H1 (cell line): ENCODE results near the gene FSD1. TPM values are rescaled to one million over a fixed set of nuclear protein-coding genes. Genes with fewer than 3 reads are reported as not detected.

ENCODE experiments used
- CTCF ChIA-PET: fragments of 300-600 bp; sonication (Branson Sonifier 250); formaldehyde crosslinking; loops from one replicate; lab custom pipeline; 2021; ENCODE audit not compliant: partially characterized antibody; lab: Charles Lee
- POLR2A ChIA-PET: fragments of 300-600 bp; sonication (Branson Sonifier 250); formaldehyde crosslinking; loops from one replicate; lab custom pipeline; 2021; ENCODE audit warnings: inconsistent platforms; ENCODE audit not compliant: partially characterized antibody; lab: Charles Lee
- DNase-seq, 2 experiments: peaks; one replicate each; pipeline versions ENCODE4 v3.0.0 to v3.0.0-alpha.2; 2010 to 2022; ENCODE audit warnings: low spot score in 2 of 2, low read depth in 1 of 2, mixed read lengths in 1 of 2
- FAIRE-seq: peaks from 2 replicates; lab custom pipeline; 2011; peaks lifted over from hg19 to GRCh38; lab: Jason Lieb, UNC
- H2AFZ ChIP-seq: 2 replicates; pipeline ENCODE4 v1.8.1; 2012; ENCODE audit warnings: low read length, inconsistent platforms
- H2AK5ac ChIP-seq: 2 replicates; pipeline ENCODE4 v1.6.1; 2013; ENCODE audit warnings: low read depth, low read length
- H2BK120ac ChIP-seq: replicated peaks from 2 replicates; pipeline ENCODE3; 2013; ENCODE audit warnings: low read depth, low read length, inconsistent platforms
- H2BK12ac ChIP-seq: 2 replicates; pipeline ENCODE4 v1.6.1; 2013; ENCODE audit warnings: low read depth, low read length
- H2BK15ac ChIP-seq: 2 replicates; pipeline ENCODE4 v1.6.1; 2013; ENCODE audit warnings: low read length
- H2BK20ac ChIP-seq: 2 replicates; pipeline ENCODE4 v1.6.1; 2013; ENCODE audit warnings: low read length
- H2BK5ac ChIP-seq: 2 replicates; pipeline ENCODE4 v1.6.1; 2013; ENCODE audit warnings: low read depth, low read length
- H3K14ac ChIP-seq: 2 replicates; pipeline ENCODE4 v1.6.1; 2013; ENCODE audit warnings: inconsistent platforms; ENCODE audit not compliant: insufficient read length
- H3K18ac ChIP-seq: 2 replicates; pipeline ENCODE4 v1.6.1; 2013; ENCODE audit warnings: low read length; ENCODE audit errors: extremely low read depth
- H3K23ac ChIP-seq: 2 replicates; pipeline ENCODE4 v1.6.1; 2013; ENCODE audit warnings: inconsistent platforms; ENCODE audit not compliant: insufficient read length
- H3K23me2 ChIP-seq: 2 replicates; pipeline ENCODE4 v1.6.1; 2013; ENCODE audit warnings: low read depth, low read length
- H3K27ac ChIP-seq: 2 replicates; pipeline ENCODE4 v1.6.1; 2011; ENCODE audit warnings: low read depth, low read length, inconsistent platforms
- H3K27me3 ChIP-seq, 4 experiments: replicated peaks in 1 of 4; 1 replicate in 1 of 4; 2 replicates in 3 of 4; pipeline versions ENCODE4 v1.6.1 to v1.8.1; 2011 to 2013; ENCODE audit warnings: low read length in 3 of 4, mild to moderate bottlenecking in 3 of 4, inconsistent platforms in 2 of 4, mixed read lengths in 2 of 4, moderate library complexity in 1 of 4; ENCODE audit not compliant: control insufficient read depth in 3 of 4, insufficient read depth in 3 of 4; ENCODE audit errors: extremely low read depth in 1 of 4
- H3K36me3 ChIP-seq, 4 experiments: 2 replicates each; pipeline versions ENCODE4 v1.6.1 to v1.8.1; 2011 to 2013; ENCODE audit warnings: mild to moderate bottlenecking in 4 of 4, low read length in 3 of 4, moderate library complexity in 2 of 4, control low read depth in 1 of 4, inconsistent platforms in 1 of 4; ENCODE audit not compliant: insufficient read depth in 4 of 4, control insufficient read depth in 2 of 4
- H3K4ac ChIP-seq: replicated peaks from 2 replicates; pipeline ENCODE3; 2013; ENCODE audit warnings: low read length, low read depth, mixed read lengths, inconsistent platforms; ENCODE audit not compliant: insufficient read length
- H3K4me1 ChIP-seq, 4 experiments: replicated peaks in 1 of 4; 1 replicate in 1 of 4; 2 replicates in 3 of 4; pipeline versions ENCODE4 v1.6.1 to v1.8.1; 2011 to 2013; ENCODE audit warnings: low read length in 3 of 4, inconsistent platforms in 2 of 4, mixed read lengths in 1 of 4; ENCODE audit not compliant: insufficient read depth in 4 of 4, control insufficient read depth in 3 of 4
- H3K4me2 ChIP-seq, 2 experiments: 2 replicates each; pipeline versions ENCODE4 v1.6.1 to v1.8.1; 2011 to 2013; ENCODE audit warnings: low read depth in 2 of 2, low read length in 2 of 2, control low read depth in 1 of 2, inconsistent platforms in 1 of 2, mild to moderate bottlenecking in 1 of 2; ENCODE audit not compliant: insufficient read depth in 1 of 2
- H3K4me3 ChIP-seq, 4 experiments: fragments of 200-600, 300-600 bp in 1 of 4; sonication (generic), shearing (Covaris generic), sonication (Bioruptor Twin) in 1 of 4; 2 replicates each; pipeline versions ENCODE4 v1.5.1 to v1.8.1; 2011 to 2016; ENCODE audit warnings: low read length in 4 of 4, low read depth in 3 of 4, control low read depth in 2 of 4, inconsistent platforms in 2 of 4, mild to moderate bottlenecking in 2 of 4, mixed read lengths in 1 of 4, moderate library complexity in 1 of 4; ENCODE audit not compliant: insufficient read depth in 2 of 4; ENCODE audit errors: extremely low read depth in 1 of 4
- H3K56ac ChIP-seq: replicated peaks from 2 replicates; pipeline ENCODE3; 2013; ENCODE audit warnings: low read depth, mild to moderate bottlenecking, mixed read lengths, low read length, inconsistent platforms; ENCODE audit not compliant: insufficient read length
- H3K79me1 ChIP-seq: 2 replicates; pipeline ENCODE4 v1.6.1; 2013; ENCODE audit warnings: low read depth, low read length, control low read depth
- H3K79me2 ChIP-seq, 2 experiments: 2 replicates each; pipeline versions ENCODE4 v1.6.1 to v1.8.1; 2012 to 2013; ENCODE audit warnings: low read length in 2 of 2, mild to moderate bottlenecking in 2 of 2, inconsistent platforms in 1 of 2; ENCODE audit not compliant: insufficient read depth in 2 of 2, control insufficient read depth in 1 of 2
- H3K9ac ChIP-seq, 4 experiments: replicated peaks in 1 of 4; 1 replicate in 1 of 4; 2 replicates in 3 of 4; pipeline versions ENCODE4 v1.6.1 to v1.8.1; 2011 to 2013; ENCODE audit warnings: low read depth in 3 of 4, low read length in 3 of 4, control low read depth in 2 of 4, mild to moderate bottlenecking in 2 of 4, moderate library complexity in 2 of 4, inconsistent platforms in 1 of 4; ENCODE audit errors: extremely low read depth in 1 of 4
- H3K9me3 ChIP-seq, 2 experiments: 2 replicates each; pipeline versions ENCODE4 v1.6.1 to v1.8.1; 2012 to 2013; ENCODE audit warnings: mild to moderate bottlenecking in 2 of 2, moderate library complexity in 2 of 2, control low read depth in 1 of 2, inconsistent platforms in 1 of 2, low read depth in 1 of 2, low read length in 1 of 2, mixed read lengths in 1 of 2; ENCODE audit not compliant: insufficient read depth in 2 of 2
- H4K20me1 ChIP-seq, 2 experiments: replicated peaks in 1 of 2; 2 replicates each; pipeline versions ENCODE3 to v1.8.1; 2011 to 2013; ENCODE audit warnings: inconsistent platforms in 2 of 2, low read length in 2 of 2, mild to moderate bottlenecking in 1 of 2; ENCODE audit not compliant: insufficient read depth in 2 of 2, control insufficient read depth in 1 of 2
- H4K5ac ChIP-seq: 2 replicates; pipeline ENCODE4 v1.6.1; 2013; ENCODE audit warnings: low read length, low read depth, mixed read lengths, inconsistent platforms; ENCODE audit not compliant: insufficient read length
- H4K8ac ChIP-seq: 2 replicates; pipeline ENCODE4 v1.8.0; 2013; ENCODE audit warnings: mild to moderate bottlenecking, moderate library complexity, low read length, inconsistent platforms; ENCODE audit not compliant: insufficient read depth; ENCODE audit errors: extremely low read depth
- H4K91ac ChIP-seq: replicated peaks from 2 replicates; pipeline ENCODE3; 2013; ENCODE audit warnings: low read length, mixed read lengths, inconsistent platforms; ENCODE audit not compliant: insufficient read length
- ATF3 ChIP-seq: IDR thresholded peaks from 2 replicates; pipeline ENCODE4 v1.6.1; 2011; ENCODE audit warnings: low read depth, mild to moderate bottlenecking, low read length; ENCODE audit not compliant: insufficient read depth
- PHF8 ChIP-seq: fragments of 200-600 bp; sonication (generic); conservative IDR thresholded peaks from 2 replicates; pipeline ENCODE4 v1.7.1; 2012; ENCODE audit warnings: low read depth, mild to moderate bottlenecking, inconsistent platforms, low read length, moderate library complexity
- POLR2AphosphoS5 ChIP-seq: IDR thresholded peaks from 2 replicates; pipeline ENCODE4 v1.6.1; 2011; ENCODE audit warnings: low read depth, low read length
- RXRA ChIP-seq: IDR thresholded peaks from 2 replicates; pipeline ENCODE4 v1.6.1; 2011; ENCODE audit warnings: low read depth, mild to moderate bottlenecking, low read length, moderate library complexity; ENCODE audit not compliant: insufficient read depth
- SP4 ChIP-seq: IDR thresholded peaks from 2 replicates; pipeline ENCODE4 v1.6.1; 2012; ENCODE audit warnings: low read length, inconsistent platforms
- TAF1 ChIP-seq: IDR thresholded peaks from 2 replicates; pipeline ENCODE4 v1.6.1; 2011; ENCODE audit warnings: mild to moderate bottlenecking, low read depth, low read length
- ZNF274 ChIP-seq: IDR thresholded peaks from 2 replicates; pipeline ENCODE4 v1.7.0; 2012; ENCODE audit warnings: low read length, borderline replicate concordance; ENCODE audit errors: extremely low read depth
- WGBS, 2 experiments: shearing (Covaris generic) in 1 of 2; methylation state at CpG; one replicate each; pipeline versions ENCODE4 v1.1.6 to v1.1.7; 2013 to 2015; ENCODE audit warnings: low lambda C conversion rate in 2 of 2, mixed read lengths in 2 of 2, inconsistent platforms in 1 of 2, low coverage in 1 of 2, missing lambda C conversion rate in 1 of 2; ENCODE audit not compliant: insufficient replicate concordance in 2 of 2, insufficient coverage in 1 of 2, insufficient read length in 1 of 2; ENCODE audit errors: extremely low coverage in 1 of 2, missing lambda C conversion rate in 1 of 2; 5-methylcytosine and 5-hydroxymethylcytosine counted together
- polyA plus RNA-seq, 7 experiments: library from polyadenylated mRNA; depleted of rRNA in 3 of 7; stranded (reverse) in 5 of 7; unstranded in 2 of 7; fragments of >200 nt in 5 of 7; fragments of 200-250 nt in 2 of 7; gene quantifications; 1 replicate in 5 of 7; 2 replicates in 1 of 7; 4 replicates in 1 of 7; pipeline versions ENCODE4 v1.2.1 to v1.2.3, GENCODE V29; 2011 to 2013; ENCODE audit warnings: missing spikeins in 2 of 7, mixed read lengths in 2 of 7
- total RNA-seq: library from RNA; stranded (reverse); fragmentation: NEBNext Ultra II Directional; extraction: Animal tissue kit (Norgen Biotek cat#: 25700); gene quantifications from 2 replicates; pipeline ENCODE4 v1.2.1, GENCODE V29; 2021

Gene FSD1
- total and polyA plus RNA-seq, 2 of the 8 experiments (the other 6 are each of a cell fraction or from before 2014, with no cell fraction given), result 58.8 to 181 TPM

DNA sequence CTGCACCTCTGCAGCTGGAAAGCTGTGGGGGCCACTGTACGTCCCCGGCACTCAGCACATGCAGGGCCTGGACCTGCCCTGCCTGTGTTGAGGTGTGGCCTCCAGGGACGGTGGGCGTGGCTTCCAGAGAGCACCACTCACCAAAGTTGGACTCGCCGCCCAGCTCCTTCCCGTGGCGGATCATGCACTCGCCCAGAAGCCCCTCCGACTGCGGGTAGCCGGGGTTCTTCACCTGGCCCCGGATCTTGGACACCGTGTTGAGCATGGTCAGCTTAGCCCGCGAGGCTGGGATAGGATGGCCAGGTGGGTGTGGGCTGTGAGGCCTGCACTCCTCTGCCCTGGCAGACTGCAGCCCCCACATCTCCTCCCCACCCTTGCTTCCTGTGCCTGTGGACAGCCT is 60.9 kb downstream of the FSD1 start:
- Histone ChIP-seq H3K4ac (no peak overlapping the region), H2BK20ac (no peak overlapping the region), H3K56ac (no peak overlapping the region), H2BK5ac (0 out of 2 replicates have a peak overlapping the region, but pooled peaks have one; percentile 44), H3K27ac (no peak overlapping the region), H3K4me1 (peaks cover 0 to 26% (median 11%) of the 10 kb centered on the region in 4 experiments; a peak in 5 of 7 replicates), H2BK12ac (no peak overlapping the region), H3K27me3 (no peaks in the 10 kb centered on the region), H4K91ac (peak overlapping the region; percentile 27), H2BK15ac (no peak overlapping the region), H2BK120ac (no peak overlapping the region), H2AK5ac (no peak overlapping the region), H3K9me3 (no peaks in the 10 kb centered on the region), H3K23ac (no peak overlapping the region), H4K20me1 (peaks cover 19 to 38% of the 10 kb centered on the region in 2 experiments), H3K18ac (no peak overlapping the region), H3K9ac (no peak overlapping the region), H3K36me3 (peaks cover 8 to 16% (median 10%) of the 10 kb centered on the region in 4 experiments; a peak in 5 of 8 replicates), H3K4me2 (no peak overlapping the region), H4K8ac (no peak overlapping the region; the same call in 1 of the 2 replicates), H3K4me3 (no peak overlapping the region), H3K14ac (no peak overlapping the region), H2AFZ (no peak overlapping the region), H3K79me2 (no peaks in the 10 kb centered on the region), H3K79me1 (peaks cover 15% of the 10 kb centered on the region), H3K23me2 (no peaks in the 10 kb centered on the region), H4K5ac (no peak overlapping the region)
- CTCF ChIA-PET, result interaction anchor here (0.7 to 4.4 kb wide), 6 partner anchors 11 to 367 kb away, joined by 3 to 42 read pairs (median 8); no protein-coding TSS in a partner anchor
- POLR2A ChIA-PET, result interaction anchor here (0.6 to 13.0 kb wide), 12 partner anchors 10 to 98 kb away, joined by 3 to 72 read pairs (median 4); partner anchors contain the start of genes MPND and SH3GL1
- TF ChIP-seq ZNF274 (no peak), POLR2AphosphoS5 (0 out of 2 replicates have a peak, but pooled peaks have one; percentile 51), TAF1 (no peak), ATF3 (no peak), RXRA (no peak), SP4 (no peak), PHF8 (no peak)
- WGBS, 2 experiments, result 95% methylated on average over 14 of the region's 16 CpGs; no CpG with 5 or more reads in 1 of the 2 experiments
- DNase-seq (peak in 1 of 2 experiments; percentile 53), FAIRE-seq (no peak)
